ENCODE data around the gene F2RL1.
"Not testable (repeated sequence)": the region's sequence is repeated elsewhere in the genome, so short reads cannot be mapped to it uniquely, and the experiment has no call there.

F2RL1 gene

GRCh38 chr5:76787237-76787636 is 31.6 kb upstream of the F2RL1 start:
- no peak overlapping the region for H3K4me3 ChIP-seq (ENCODE audit: low read length)
- DNase-seq (ENCODE audit: low read depth), result peak; percentile 61
- TF ChIP-seq CTCF (conservative IDR thresholded peaks at IDR 0.05; ENCODE audit: low read length), result no peak

GRCh38 chr5:76788362-76788761 is 30.5 kb upstream of the F2RL1 start:
- no peak overlapping the region for H3K4me3 ChIP-seq (ENCODE audit: low read length)
- DNase-seq (ENCODE audit: low read depth), result no peak
- no peak for TF ChIP-seq CTCF (conservative IDR thresholded peaks at IDR 0.05; ENCODE audit: low read length)

- DNase-seq (ENCODE audit: low read depth); H3K4me3 ChIP-seq (ENCODE audit: low read length): not testable (repeated sequence)
Observed at GRCh38 chr5:76789275-76789674, 29.6 kb upstream of the F2RL1 start.

- no peak for TF ChIP-seq CTCF (conservative IDR thresholded peaks at IDR 0.05; ENCODE audit: low read length)
- H3K4me3 ChIP-seq (ENCODE audit: low read length), result no peak overlapping the region
- peak; percentile 37 for DNase-seq (ENCODE audit: low read depth)
Observed at GRCh38 chr5:76789991-76790581, 28.7 kb upstream of the F2RL1 start.

- DNase-seq (ENCODE audit: low read depth), result peak; percentile 96
- TF ChIP-seq CTCF (conservative IDR thresholded peaks at IDR 0.05; ENCODE audit: low read length), result no peak
- H3K4me3 ChIP-seq (ENCODE audit: low read length), result no peak overlapping the region
Observed at GRCh38 chr5:76790632-76791290, 28.1 kb upstream of the F2RL1 start.

- no peak for TF ChIP-seq CTCF (conservative IDR thresholded peaks at IDR 0.05; ENCODE audit: low read length)
- peak; percentile 45 for DNase-seq (ENCODE audit: low read depth)
- H3K4me3 ChIP-seq (ENCODE audit: low read length), result no peak overlapping the region
Observed at GRCh38 chr5:76791461-76791860, 27.4 kb upstream of the F2RL1 start.

GRCh38 chr5:76794871-76795270 is 24.0 kb upstream of the F2RL1 start:
- H3K4me3 ChIP-seq (ENCODE audit: low read length), result no peak overlapping the region
- DNase-seq (ENCODE audit: low read depth), result peak; percentile 46
- TF ChIP-seq CTCF (conservative IDR thresholded peaks at IDR 0.05; ENCODE audit: low read length), result no peak
